A549 (cell line): ENCODE results near the gene TMEM108. TPM values are rescaled to one million over a fixed set of nuclear protein-coding genes. Genes with fewer than 3 reads are reported as not detected.

Experiments
- ATAC-seq, 2 experiments: fragments of 200-7000 bp in 1 of 2; fragments of >200 bp in 1 of 2; cut with Nextera tagmentation in 1 of 2; cut with Tn5 transposase in 1 of 2; 3 replicates each; pipeline versions ENCODE4 v1.8.0 to v1.9.1; 2018 to 2020; ENCODE audit warnings: mild to moderate bottlenecking in 1 of 2, moderate library complexity in 1 of 2
- CTCF ChIA-PET: fragments of 300-600 bp; sonication (Branson Sonifier 250); formaldehyde crosslinking; extraction: SDS; loops from one replicate; lab custom pipeline; 2021; ENCODE audit warnings: antibody characterized with exemption, inconsistent platforms; lab: Yijun Ruan, JAX
- POLR2A ChIA-PET: fragments of 350-600 bp; formaldehyde crosslinking; extraction: SDS; loops from one replicate; lab custom pipeline; 2021; ENCODE audit warnings: antibody characterized with exemption, inconsistent platforms; lab: Yijun Ruan, JAX
- DNase-seq, 2 experiments: peaks; one replicate each; pipeline versions ENCODE4 v3.0.0 to v3.0.0-alpha.2; 2011 to 2016; ENCODE audit warnings: low read depth in 1 of 2, low spot score in 1 of 2
- FAIRE-seq: peaks from 2 replicates; lab custom pipeline; 2011; peaks lifted over from hg19 to GRCh38; lab: Jason Lieb, UNC
- H3K27ac ChIP-seq, 2 experiments: fragments of >200 bp; sonication (Bioruptor Twin); formaldehyde crosslinking; 3 replicates each; pipeline ENCODE4 v1.5.1; 2016 to 2017
- H3K4me1 ChIP-seq: fragments of >200 bp; sonication (Bioruptor Twin); formaldehyde crosslinking; 3 replicates; pipeline ENCODE4 v1.6.1; 2016
- H3K4me2 ChIP-seq: fragments of >200 bp; sonication (Bioruptor Twin); formaldehyde crosslinking; 3 replicates; pipeline ENCODE4 v1.6.1; 2016
- H3K4me3 ChIP-seq: fragments of >200 bp; sonication (Bioruptor Twin); formaldehyde crosslinking; 3 replicates; pipeline ENCODE4 v1.5.1; 2016
- H3K9me3 ChIP-seq: fragments of >200 bp; sonication (Bioruptor Twin); formaldehyde crosslinking; 3 replicates; pipeline ENCODE4 v1.6.1; 2016
- BCL3 ChIP-seq: fragments of >200 bp; sonication (Bioruptor Twin); formaldehyde crosslinking; IDR thresholded peaks from 3 replicates; pipeline ENCODE4 v1.6.1; 2016
- CBX8 ChIP-seq: fragments of 200-600 bp; sonication (generic); IDR thresholded peaks from 2 replicates; pipeline ENCODE4 v1.6.1; 2016
- CHD2 ChIP-seq: fragments of 150-350 bp; IDR thresholded peaks from 2 replicates; pipeline ENCODE4 v1.6.1; 2014; ENCODE audit warnings: low read length; ENCODE audit not compliant: partially characterized antibody
- CTCF ChIP-seq: fragments of >200 bp; sonication (Bioruptor Twin); formaldehyde crosslinking; IDR thresholded peaks from 3 replicates; pipeline ENCODE4 v1.5.1; 2016
- EHF ChIP-seq: fragments of 250-450 bp; sonication (Bioruptor Pico); IDR thresholded peaks from 2 replicates; pipeline ENCODE4 v1.5.0; 2020; ENCODE audit warnings: mild to moderate bottlenecking
- ESRRA ChIP-seq: fragments of 150-350 bp; IDR thresholded peaks from 2 replicates; pipeline ENCODE4 v1.6.1; 2014; ENCODE audit warnings: mild to moderate bottlenecking, low read length, borderline replicate concordance
- FOSL2 ChIP-seq, 2 experiments: fragments of 450-650 bp in 1 of 2; fragments of >200 bp in 1 of 2; sonication (Bioruptor Twin) in 1 of 2; formaldehyde crosslinking; IDR thresholded peaks; 2 replicates each; pipeline versions ENCODE4 v1.5.0 to v1.6.1; 2016 to 2020; ENCODE audit warnings: mild to moderate bottlenecking in 1 of 2, moderate library complexity in 1 of 2
- FOXS1 ChIP-seq: fragments of 250-450 bp; sonication (Bioruptor Pico); IDR thresholded peaks from 2 replicates; pipeline ENCODE4 v1.5.0; 2020; ENCODE audit warnings: mild to moderate bottlenecking, moderate library complexity
- HES2 ChIP-seq: fragments of >200 bp; sonication (Bioruptor Twin); formaldehyde crosslinking; IDR thresholded peaks from 2 replicates; pipeline ENCODE4 v1.6.1; 2016
- HEYL ChIP-seq: fragments of 250-450 bp; sonication (Bioruptor Pico); IDR thresholded peaks from 2 replicates; pipeline ENCODE4 v1.8.0; 2021; ENCODE audit warnings: mild to moderate bottlenecking, moderate library complexity
- HMGXB4 ChIP-seq: fragments of 250-450 bp; sonication (Bioruptor Pico); IDR thresholded peaks from 2 replicates; pipeline ENCODE4 v1.5.0; 2021; ENCODE audit warnings: mild to moderate bottlenecking, moderate library complexity, borderline replicate concordance
- HOXA7 ChIP-seq: fragments of 250-450 bp; sonication (Bioruptor Pico); IDR thresholded peaks from 2 replicates; pipeline ENCODE4 v1.5.0; 2020; ENCODE audit warnings: mild to moderate bottlenecking, moderate library complexity
- HOXB13 ChIP-seq: fragments of 250-450 bp; sonication (Bioruptor Pico); IDR thresholded peaks from 2 replicates; pipeline ENCODE4 v1.5.0; 2020; ENCODE audit warnings: low read depth, mild to moderate bottlenecking, moderate library complexity
- HOXB5 ChIP-seq: fragments of 250-450 bp; sonication (Bioruptor Pico); IDR thresholded peaks from 2 replicates; pipeline ENCODE4 v1.5.0; 2020; ENCODE audit warnings: mild to moderate bottlenecking, moderate library complexity
- JUNB ChIP-seq: fragments of >200 bp; sonication (Bioruptor Twin); formaldehyde crosslinking; IDR thresholded peaks from 2 replicates; pipeline ENCODE4 v1.6.1; 2016
- KDM1A ChIP-seq: fragments of 200-600 bp; sonication (generic); IDR thresholded peaks from 2 replicates; pipeline ENCODE4 v1.6.1; 2016; ENCODE audit warnings: low read depth, mild to moderate bottlenecking
- KDM5A ChIP-seq: fragments of 200-600 bp; sonication (generic); IDR thresholded peaks from 2 replicates; pipeline ENCODE4 v1.6.1; 2016; ENCODE audit warnings: antibody characterized with exemption, mild to moderate bottlenecking
- MAFK ChIP-seq: fragments of 450-650 bp; IDR thresholded peaks from 2 replicates; pipeline ENCODE4 v1.6.1; 2014; ENCODE audit not compliant: partially characterized antibody
- MAZ ChIP-seq: fragments of 150-350 bp; IDR thresholded peaks from 2 replicates; pipeline ENCODE4 v1.6.1; 2014; ENCODE audit warnings: antibody characterized with exemption, low read depth, low read length, borderline replicate concordance
- MYC ChIP-seq: IDR thresholded peaks from 2 replicates; pipeline ENCODE4 v1.6.1; 2012; ENCODE audit warnings: mild to moderate bottlenecking, inconsistent platforms, low read length, improper control_type of control experiment, borderline replicate concordance
- NPAS2 ChIP-seq: fragments of 250-450 bp; sonication (Bioruptor Pico); IDR thresholded peaks from 2 replicates; pipeline ENCODE4 v1.8.0; 2022; ENCODE audit warnings: mild to moderate bottlenecking, moderate library complexity, borderline replicate concordance
- NR3C1 ChIP-seq: fragments of >200 bp; sonication (Bioruptor Twin); formaldehyde crosslinking; IDR thresholded peaks from 3 replicates; pipeline ENCODE4 v1.6.1; 2017
- PBX3 ChIP-seq: IDR thresholded peaks from 2 replicates; pipeline ENCODE4 v1.6.1; 2012
- POLR2A ChIP-seq: IDR thresholded peaks from 2 replicates; pipeline ENCODE4 v1.6.1; 2012; ENCODE audit warnings: mild to moderate bottlenecking, low read length
- RAD21 ChIP-seq, 2 experiments: fragments of >200 bp in 1 of 2; sonication (Bioruptor Twin) in 1 of 2; formaldehyde crosslinking in 1 of 2; IDR thresholded peaks in 1 of 2; conservative IDR thresholded peaks in 1 of 2; 2 replicates in 1 of 2; 3 replicates in 1 of 2; pipeline ENCODE4 v1.6.1; 2012 to 2018; ENCODE audit warnings: inconsistent platforms in 1 of 2
- RFX5 ChIP-seq: fragments of 450-650 bp; IDR thresholded peaks from 2 replicates; pipeline ENCODE4 v1.7.1; 2014; ENCODE audit warnings: antibody characterized with exemption, mild to moderate bottlenecking, moderate library complexity
- RNF2 ChIP-seq: fragments of 200-600 bp; sonication (generic); IDR thresholded peaks from 2 replicates; pipeline ENCODE4 v1.6.1; 2016; ENCODE audit warnings: low read depth, mild to moderate bottlenecking, antibody characterized with exemption, moderate library complexity, borderline replicate concordance
- ZC3H11A ChIP-seq: fragments of 450-650 bp; IDR thresholded peaks from 2 replicates; pipeline ENCODE4 v1.6.1; 2014; ENCODE audit warnings: antibody characterized with exemption, mild to moderate bottlenecking
- WGBS: methylation state at CpG from one replicate; pipeline ENCODE4 v1.1.6; 2017; ENCODE audit errors: missing lambda C conversion rate; 5-methylcytosine and 5-hydroxymethylcytosine counted together
- polyA plus RNA-seq, 4 experiments: library from polyadenylated mRNA; depleted of rRNA in 3 of 4; stranded (reverse); fragments of >200 nt; fragmentation: RNase III in 1 of 4; extraction: RNeasy Plus Mini Kit Qiagen cat#74134 plus additional on column Dnase treatment in 1 of 4; gene quantifications; 2 replicates in 3 of 4; 3 replicates in 1 of 4; pipeline ENCODE4 v1.2.3, GENCODE V29; 2011 to 2017

The TMEM108 gene
- polyA plus RNA-seq, 2 of the 4 experiments (the other 2 are of a cell fraction): not detected

- Histone ChIP-seq H3K4me2 (no peak overlapping the region), H3K4me1 (no peaks in the 10 kb centered on the region), H3K27ac (no peak overlapping the region)
- POLR2A ChIA-PET: no interaction called here
- FAIRE-seq: no peak
- CTCF ChIA-PET: no interaction called here
- no peak for DNase-seq
- TF ChIP-seq RAD21 (conservative IDR thresholded peaks at IDR 0.05 in 1 of 2, IDR thresholded peaks at IDR 0.05 in 1 of 2) (no peak), KDM1A (no peak), JUNB (no peak), ESRRA (no peak), HOXB13 (no peak), HEYL (no peak), HMGXB4 (CRISPR knock-in tag) (no peak), MAZ (no peak), BCL3 (no peak), POLR2A (no peak), CTCF (no peak), MAFK (no peak)
- TF ChIP-seq, all 56 proteins: peak for 0
- 96% methylated on average over 2 of the region's 2 CpGs for WGBS
- Histone ChIP-seq H3K4me3 (no peak overlapping the region), H3K9me3 (no peaks in the 10 kb centered on the region)
- no peak for ATAC-seq
Measured at GRCh38 chr3:133248389-133248788, 210.2 kb downstream of the TMEM108 start.

- H3K4me3 ChIP-seq: no peak overlapping the region
- no peak overlapping the region for H3K27ac ChIP-seq
- H3K4me2 ChIP-seq: no peak overlapping the region
- H3K9me3 ChIP-seq: no peaks in the 10 kb centered on the region
- ChIA-PET POLR2A (no interaction called here), CTCF (no interaction called here)
- WGBS: 3% methylated on average over 2 of the region's 2 CpGs
- FAIRE-seq: no peak
- H3K4me1 ChIP-seq: no peaks in the 10 kb centered on the region
- ATAC-seq: no peak
- no peak for TF ChIP-seq FOXS1 (CRISPR knock-in tag)
- no peak for TF ChIP-seq RNF2
- TF ChIP-seq KDM5A: no peak
- TF ChIP-seq NR3C1: no peak
- no peak for TF ChIP-seq MAFK
- TF ChIP-seq HEYL: no peak
- no peak for TF ChIP-seq CBX8
- TF ChIP-seq FOSL2 (IDR thresholded peaks at IDR 0.05): no peak
- TF ChIP-seq FOSL2 (CRISPR knock-in tag; IDR thresholded peaks at IDR 0.05): no peak
- TF ChIP-seq HES2: no peak
- no peak for TF ChIP-seq RFX5
- no peak for TF ChIP-seq HOXA7 (CRISPR knock-in tag)
- no peak for TF ChIP-seq HMGXB4 (CRISPR knock-in tag)
- no peak for TF ChIP-seq MYC
- TF ChIP-seq ZC3H11A: no peak
- no peak for TF ChIP-seq HOXB5
- no peak for TF ChIP-seq KDM1A
- TF ChIP-seq PBX3: no peak
- TF ChIP-seq EHF (CRISPR knock-in tag): no peak
- TF ChIP-seq NPAS2 (CRISPR knock-in tag): no peak
- TF ChIP-seq CHD2: no peak
- DNase-seq: no peak
Measured at GRCh38 chr3:133249490-133249889, 211.3 kb downstream of the TMEM108 start.
